GM23338 (cell line): ENCODE results near the gene XPC. TPM values are rescaled to one million over a fixed set of nuclear protein-coding genes. Genes with fewer than 3 reads are reported as not detected.

Source experiments
- ATAC-seq: fragments of 200-7000 bp; cut with Tn5 transposase; 3 replicates; pipeline ENCODE4 v1.9.1; 2020
- DNase-seq: peaks from one replicate; pipeline ENCODE4 v3.0.0-alpha.2; 2015; ENCODE audit warnings: low spot score
- H2AFZ ChIP-seq: fragments of 200-600 bp; sonication (generic); 2 replicates; pipeline ENCODE4 v1.8.0; 2016; ENCODE audit warnings: antibody characterized with exemption, mild to moderate bottlenecking, moderate library complexity
- H3F3A ChIP-seq: fragments of 200-600 bp; sonication (generic); replicated peaks from 2 replicates; pipeline ENCODE4 v1.8.0; 2017; ENCODE audit warnings: antibody characterized with exemption, mixed run types, low read depth
- H3K27ac ChIP-seq: fragments of 200-600 bp; sonication (generic); 2 replicates; pipeline ENCODE4 v1.6.1; 2016; ENCODE audit warnings: low read depth
- H3K27me3 ChIP-seq: fragments of 200-600 bp; sonication (generic); 2 replicates; pipeline ENCODE4 v1.8.0; 2016; ENCODE audit warnings: mild to moderate bottlenecking, mixed run types, moderate library complexity; ENCODE audit not compliant: insufficient read depth
- H3K36me3 ChIP-seq: fragments of 200-600 bp; sonication (generic); 2 replicates; pipeline ENCODE4 v1.8.0; 2016; ENCODE audit warnings: mild to moderate bottlenecking; ENCODE audit not compliant: insufficient read depth
- H3K4me1 ChIP-seq: fragments of 200-600 bp; sonication (generic); 2 replicates; pipeline ENCODE4 v1.8.0; 2016; ENCODE audit warnings: mild to moderate bottlenecking, moderate library complexity; ENCODE audit not compliant: insufficient read depth
- H3K4me2 ChIP-seq: fragments of 200-600 bp; sonication (generic); 2 replicates; pipeline ENCODE4 v1.7.1; 2017; ENCODE audit warnings: mixed run types
- H3K4me3 ChIP-seq: fragments of 200-600 bp; sonication (generic); 2 replicates; pipeline ENCODE4 v1.6.1; 2016; ENCODE audit warnings: mixed run types
- H3K79me2 ChIP-seq: fragments of 200-600 bp; sonication (generic); replicated peaks from 2 replicates; pipeline ENCODE4 v1.8.0; 2017; ENCODE audit warnings: mild to moderate bottlenecking; ENCODE audit not compliant: insufficient read depth
- H3K9me2 ChIP-seq: fragments of 200-600 bp; sonication (generic); 2 replicates; pipeline ENCODE4 v1.8.0; 2017; ENCODE audit not compliant: insufficient read depth
- H4K20me1 ChIP-seq: fragments of 200-600 bp; sonication (generic); replicated peaks from 2 replicates; pipeline ENCODE4 v1.8.0; 2017; ENCODE audit warnings: mild to moderate bottlenecking; ENCODE audit not compliant: insufficient read depth
- H3K27ac Mint-ChIP-seq: 2 replicates; pipeline ENCODE4 v1.8.0; 2020; ENCODE audit warnings: inconsistent platforms, mild to moderate bottlenecking, moderate library complexity, mixed read lengths
- H3K27me3 Mint-ChIP-seq: 3 replicates; pipeline ENCODE4 v1.8.0; 2022; ENCODE audit warnings: low read depth, mild to moderate bottlenecking, moderate library complexity, mixed read lengths, inconsistent platforms; ENCODE audit not compliant: insufficient read depth, poor library complexity
- H3K36me3 Mint-ChIP-seq: 3 replicates; pipeline ENCODE4 v1.8.0; 2021; ENCODE audit warnings: low read depth, mild to moderate bottlenecking, inconsistent platforms, moderate library complexity, mixed read lengths
- H3K4me1 Mint-ChIP-seq: 3 replicates; pipeline ENCODE4 v1.8.0; 2020; ENCODE audit warnings: mild to moderate bottlenecking, inconsistent platforms, mixed read lengths
- H3K4me3 Mint-ChIP-seq: 3 replicates; pipeline ENCODE4 v1.8.0; 2021; ENCODE audit warnings: moderate library complexity, mild to moderate bottlenecking, inconsistent platforms, mixed read lengths
- H3K9me3 Mint-ChIP-seq: 3 replicates; pipeline ENCODE4 v1.8.0; 2020; ENCODE audit warnings: moderate library complexity, mild to moderate bottlenecking, inconsistent platforms, mixed read lengths
- CREB1 ChIP-seq: fragments of 250-450 bp; sonication (Bioruptor Pico); IDR thresholded peaks from 2 replicates; pipeline ENCODE4 v1.5.0; 2020; ENCODE audit warnings: low read depth, mild to moderate bottlenecking, moderate library complexity
- ETS1 ChIP-seq: IDR thresholded peaks from 2 replicates; pipeline ENCODE4 v1.6.1; 2016; ENCODE audit warnings: antibody characterized with exemption
- EZH2 ChIP-seq: fragments of 200-600 bp; sonication (generic); IDR thresholded peaks from one replicate; pipeline ENCODE4 v1.8.0; 2017; ENCODE audit warnings: antibody characterized with exemption, mild to moderate bottlenecking, low read depth; ENCODE audit not compliant: unreplicated experiment
- EZH2phosphoT487 ChIP-seq: fragments of 200-600 bp; sonication (generic); IDR thresholded peaks from one replicate; pipeline ENCODE4 v1.8.1; 2018; ENCODE audit warnings: antibody characterized with exemption; ENCODE audit not compliant: unreplicated experiment
- POLR2AphosphoS5 ChIP-seq: IDR thresholded peaks from 2 replicates; pipeline ENCODE4 v1.6.1; 2016; ENCODE audit warnings: antibody characterized with exemption, low read depth
- polyA plus RNA-seq: library from polyadenylated mRNA; unstranded; fragments of >200 nt; fragmentation: Nextera tagmentation; extraction: Ambion mirVana; gene quantifications from 2 replicates; pipeline ENCODE4 v1.2.1, GENCODE V29; 2016
- total RNA-seq: library from RNA; depleted of rRNA; stranded (reverse); fragments of >200 nt; shearing (Covaris generic); gene quantifications from 2 replicates; pipeline ENCODE4 v1.2.3, GENCODE V29; 2014
- TF ChIP-seq, protein P1 (sequence below), 2 experiments: fragments of 200-600 bp in 1 of 2; sonication (generic) in 1 of 2; conservative IDR thresholded peaks; 2 replicates each; pipeline versions ENCODE4 v1.5.1 to v1.6.1; 2016 to 2017; ENCODE audit warnings: antibody characterized with exemption in 2 of 2, low read depth in 2 of 2, mild to moderate bottlenecking in 2 of 2, moderate library complexity in 1 of 2

Gene XPC
- total and polyA plus RNA-seq, 2 experiments from 2014 or later: 34.9 to 41.5 TPM

DNA sequence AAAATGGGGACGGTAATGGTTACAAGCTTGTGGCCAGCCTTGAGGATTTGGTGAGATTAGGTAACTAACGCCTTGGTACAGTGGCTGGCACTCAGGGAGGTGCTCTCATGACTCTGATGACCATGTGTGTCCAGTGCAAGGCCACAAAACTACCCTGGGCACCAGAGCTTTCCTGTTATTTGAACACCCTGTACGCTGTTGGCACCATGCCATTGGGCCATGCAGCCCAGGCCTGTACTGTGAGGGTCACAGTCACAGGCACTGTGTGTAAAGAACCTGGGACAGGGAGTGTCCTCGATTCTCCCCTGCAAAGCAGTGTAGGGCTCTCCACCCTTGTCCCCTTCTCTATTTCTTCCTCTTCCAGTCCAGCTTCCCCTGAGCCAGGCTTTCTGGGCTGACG lies 47.3 kb downstream of the XPC start (continued):
- TF ChIP-seq ETS1: no peak
- TF ChIP-seq, protein P1, sequence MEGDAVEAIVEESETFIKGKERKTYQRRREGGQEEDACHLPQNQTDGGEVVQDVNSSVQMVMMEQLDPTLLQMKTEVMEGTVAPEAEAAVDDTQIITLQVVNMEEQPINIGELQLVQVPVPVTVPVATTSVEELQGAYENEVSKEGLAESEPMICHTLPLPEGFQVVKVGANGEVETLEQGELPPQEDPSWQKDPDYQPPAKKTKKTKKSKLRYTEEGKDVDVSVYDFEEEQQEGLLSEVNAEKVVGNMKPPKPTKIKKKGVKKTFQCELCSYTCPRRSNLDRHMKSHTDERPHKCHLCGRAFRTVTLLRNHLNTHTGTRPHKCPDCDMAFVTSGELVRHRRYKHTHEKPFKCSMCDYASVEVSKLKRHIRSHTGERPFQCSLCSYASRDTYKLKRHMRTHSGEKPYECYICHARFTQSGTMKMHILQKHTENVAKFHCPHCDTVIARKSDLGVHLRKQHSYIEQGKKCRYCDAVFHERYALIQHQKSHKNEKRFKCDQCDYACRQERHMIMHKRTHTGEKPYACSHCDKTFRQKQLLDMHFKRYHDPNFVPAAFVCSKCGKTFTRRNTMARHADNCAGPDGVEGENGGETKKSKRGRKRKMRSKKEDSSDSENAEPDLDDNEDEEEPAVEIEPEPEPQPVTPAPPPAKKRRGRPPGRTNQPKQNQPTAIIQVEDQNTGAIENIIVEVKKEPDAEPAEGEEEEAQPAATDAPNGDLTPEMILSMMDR (conservative IDR thresholded peaks at IDR 0.05; ENCODE audit: low read depth in 2 of 2): no peak

DNA sequence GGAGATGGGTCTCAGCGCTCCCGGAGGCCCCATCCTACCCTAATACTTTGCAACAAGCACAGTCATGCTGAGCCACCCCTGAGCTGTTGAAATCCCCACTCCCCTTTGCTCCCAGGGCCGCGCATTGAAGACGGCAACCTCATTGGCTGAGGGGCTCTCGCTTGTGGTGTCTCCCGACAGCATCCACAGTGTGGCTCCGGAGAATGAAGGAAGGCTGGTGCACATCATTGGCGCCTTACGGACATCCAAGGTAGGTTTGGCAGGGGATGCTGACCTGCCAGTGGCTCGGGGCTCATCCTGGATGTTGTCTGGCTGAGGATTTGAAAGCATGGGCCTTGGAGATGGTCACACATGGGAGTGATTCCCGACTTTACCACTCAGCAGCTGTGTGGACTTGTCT lies 47.7 kb downstream of the XPC start:
- Mint-ChIP-seq H3K4me3 (no peak overlapping the region), H3K36me3 (peaks cover 72% of the 10 kb centered on the region), H3K27me3 (peaks cover 11% of the 10 kb centered on the region), H3K9me3 (no peaks in the 10 kb centered on the region), H3K27ac (no peak overlapping the region), H3K4me1 (peaks cover 8% of the 10 kb centered on the region; the same call in 2 of the 3 replicates)
- no peak for TF ChIP-seq ETS1
- TF ChIP-seq, protein P1 (conservative IDR thresholded peaks at IDR 0.05; ENCODE audit: low read depth in 2 of 2): no peak
- Histone ChIP-seq H3K27ac (no peak overlapping the region), H2AFZ (no peak overlapping the region), H4K20me1 (peaks cover 8% of the 10 kb centered on the region; the same call in 1 of the 2 replicates), H3K9me2 (no peaks in the 10 kb centered on the region), H3K4me3 (no peak overlapping the region), H3F3A (no peaks in the 10 kb centered on the region), H3K4me2 (no peak overlapping the region), H3K27me3 (no peaks in the 10 kb centered on the region), H3K36me3 (peaks cover 4% of the 10 kb centered on the region; the same call in 1 of the 2 replicates), H3K79me2 (peaks cover 29% of the 10 kb centered on the region), H3K4me1 (peaks cover 9% of the 10 kb centered on the region; the same call in 1 of the 2 replicates)
- DNase-seq: no peak
- ATAC-seq: no peak

GRCh38 chr3:14130230-14130629 lies 48.2 kb downstream of the XPC start:
- Histone ChIP-seq H3K27ac (no peak overlapping the region), H3K36me3 (peaks cover 4% of the 10 kb centered on the region; the same call in 1 of the 2 replicates), H3K79me2 (peaks cover 29% of the 10 kb centered on the region), H4K20me1 (peaks cover 8% of the 10 kb centered on the region; the same call in 1 of the 2 replicates), H3F3A (no peaks in the 10 kb centered on the region), H3K4me3 (no peak overlapping the region), H3K4me1 (peaks cover 9% of the 10 kb centered on the region; the same call in 1 of the 2 replicates), H3K9me2 (no peaks in the 10 kb centered on the region), H2AFZ (no peak overlapping the region), H3K27me3 (no peaks in the 10 kb centered on the region), H3K4me2 (no peak overlapping the region)
- Mint-ChIP-seq H3K9me3 (no peaks in the 10 kb centered on the region), H3K4me1 (peaks cover 8% of the 10 kb centered on the region; the same call in 2 of the 3 replicates), H3K27ac (no peak overlapping the region), H3K36me3 (peaks cover 70% of the 10 kb centered on the region), H3K27me3 (peaks cover 14% of the 10 kb centered on the region), H3K4me3 (no peak overlapping the region)
- no peak for TF ChIP-seq POLR2AphosphoS5
- no peak for TF ChIP-seq EZH2phosphoT487
- no peak for TF ChIP-seq EZH2
- TF ChIP-seq CREB1 (CRISPR knock-in tag): no peak
- ATAC-seq (no peak), DNase-seq (no peak)
